Stimulated activated CD8-positive, alpha-beta memory T cell treated with anti-CD3 and anti-CD28 coated beads, Interleukin-15, amount 100 ng/mL, for 1 hour (primary cell): Measurements from ENCODE around the gene SNAI3.

Experiments
- DNase-seq: peaks from one replicate; pipeline ENCODE4 v3.0.0-alpha.2; 2020; ENCODE audit warnings: low read depth

SNAI3 gene

GRCh38 chr16:88721815-88722755 lies 35.8 kb upstream of the SNAI3 start:
- DNase-seq, result no peak

- no peak for DNase-seq
Observed at GRCh38 chr16:88721236-88721635, 34.9 kb upstream of the SNAI3 start.

GRCh38 chr16:88720396-88720970 lies 34.2 kb upstream of the SNAI3 start:
- no peak for DNase-seq

GRCh38 chr16:88719933-88720296 lies 33.6 kb upstream of the SNAI3 start:
- no peak for DNase-seq

- no peak for DNase-seq
Observed at GRCh38 chr16:88719267-88719932, 33.1 kb upstream of the SNAI3 start.

GRCh38 chr16:88718178-88718577 lies 31.9 kb upstream of the SNAI3 start:
- DNase-seq, result no peak

- DNase-seq, result no peak
Observed at GRCh38 chr16:88716601-88717001, 30.3 kb upstream of the SNAI3 start.

GRCh38 chr16:88716201-88716600 lies 29.9 kb upstream of the SNAI3 start:
- no peak for DNase-seq

- DNase-seq, result no peak
Observed at GRCh38 chr16:88715312-88716190, 29.2 kb upstream of the SNAI3 start.

GRCh38 chr16:88714420-88715302 lies 28.4 kb upstream of the SNAI3 start:
- DNase-seq, result no peak

- no peak for DNase-seq
Observed at GRCh38 chr16:88713568-88714419, 27.5 kb upstream of the SNAI3 start.

GRCh38 chr16:88713054-88713453 lies 26.7 kb upstream of the SNAI3 start:
- no peak for DNase-seq

- DNase-seq, result no peak
Observed at GRCh38 chr16:88712362-88712979, 26.2 kb upstream of the SNAI3 start.

- no peak for DNase-seq
Observed at GRCh38 chr16:88711750-88712340, 25.5 kb upstream of the SNAI3 start.

- DNase-seq, result no peak
Observed at GRCh38 chr16:88710556-88710955, 24.2 kb upstream of the SNAI3 start.

GRCh38 chr16:88706965-88707826 lies 20.9 kb upstream of the SNAI3 start:
- no peak for DNase-seq

- peak; percentile 81 for DNase-seq
Observed at GRCh38 chr16:88706229-88706964, 20.1 kb upstream of the SNAI3 start, which contains the start of the genes CTU2 and RNF166. Gene CTU2 (plus strand): TSS chr16:88706503. CDS start chr16:88706531, 28 bp downstream. Gene RNF166 (minus strand): TSS chr16:88706408. CDS start chr16:88706325, 83 bp downstream.
